SU-DHL-6 (cell line): ENCODE data around the gene PARN.
"Not testable (repeated sequence)": the region's sequence is repeated elsewhere in the genome, so short reads cannot be mapped to it uniquely, and the experiment has no call there.

Experiments used
- H2AFZ ChIP-seq: fragments of 200-600 bp; sonication (generic); 2 replicates; pipeline ENCODE4 v1.6.1; 2014; ENCODE audit warnings: low read depth, mild to moderate bottlenecking, moderate library complexity, mixed read lengths, antibody characterized with exemption, low read length; ENCODE audit not compliant: severe bottlenecking
- H3F3A ChIP-seq: fragments of 200-600 bp; shearing (Covaris generic); 2 replicates; pipeline ENCODE4 v1.6.0; 2016; ENCODE audit warnings: antibody characterized with exemption, mild to moderate bottlenecking; ENCODE audit not compliant: insufficient read depth
- H3K27ac ChIP-seq: fragments of 200-600 bp; sonication (generic); 2 replicates; pipeline ENCODE4 v1.5.1; 2016; ENCODE audit warnings: low read depth, mild to moderate bottlenecking, low read length, moderate library complexity, mixed read lengths
- H3K27me3 ChIP-seq: fragments of 200-600 bp; sonication (generic), shearing (Covaris generic); 2 replicates; pipeline ENCODE4 v1.6.0; 2014; ENCODE audit warnings: mild to moderate bottlenecking, low read length
- H3K36me3 ChIP-seq: fragments of 200-600 bp; sonication (generic); 2 replicates; pipeline ENCODE4 v1.6.1; 2014; ENCODE audit warnings: mild to moderate bottlenecking, low read length, mixed read lengths
- H3K4me2 ChIP-seq: fragments of 300-600, 200-600 bp; shearing (Covaris generic), sonication (generic); 2 replicates; pipeline ENCODE4 v1.6.0; 2014; ENCODE audit warnings: low read length, low read depth, mild to moderate bottlenecking; ENCODE audit not compliant: poor library complexity, severe bottlenecking
- H3K4me3 ChIP-seq: fragments of 200-600 bp; sonication (generic); 2 replicates; pipeline ENCODE4 v1.5.1; 2014; ENCODE audit warnings: antibody characterized with exemption, low read length, mild to moderate bottlenecking, mixed read lengths; ENCODE audit not compliant: insufficient read depth, poor library complexity, severe bottlenecking
- H3K79me2 ChIP-seq: fragments of 200-600 bp; sonication (generic); 2 replicates; pipeline ENCODE4 v1.6.1; 2014; ENCODE audit warnings: mild to moderate bottlenecking, low read length, moderate library complexity; ENCODE audit not compliant: insufficient read depth
- H3K9ac ChIP-seq: fragments of 200-600 bp; sonication (generic); 2 replicates; pipeline ENCODE4 v1.7.0; 2014; ENCODE audit warnings: mild to moderate bottlenecking, low read length
- H3K9me2 ChIP-seq: fragments of 200-600 bp; sonication (generic); replicated peaks from 2 replicates; pipeline ENCODE4 v1.6.1; 2014; ENCODE audit warnings: low read length; ENCODE audit not compliant: insufficient read depth
- H3K9me3 ChIP-seq: fragments of 200-600 bp; sonication (generic); 2 replicates; pipeline ENCODE4 v1.6.1; 2014; ENCODE audit warnings: low read length, mixed read lengths; ENCODE audit not compliant: insufficient read depth
- H4K20me1 ChIP-seq: fragments of 200-600 bp; sonication (generic); 2 replicates; pipeline ENCODE4 v1.6.1; 2014; ENCODE audit warnings: low read depth, mild to moderate bottlenecking, antibody characterized with exemption, low read length, moderate library complexity, mixed read lengths
- EZH2phosphoT487 ChIP-seq: fragments of 200-600 bp; sonication (generic), shearing (Covaris generic); conservative IDR thresholded peaks from 2 replicates; pipeline ENCODE4 v1.6.1; 2018; ENCODE audit warnings: mild to moderate bottlenecking, antibody characterized with exemption, low read length, moderate library complexity, mixed read lengths
- TF ChIP-seq, protein P1 (sequence below): fragments of 200-600 bp; sonication (generic); IDR thresholded peaks from one replicate; pipeline ENCODE4 v1.5.1; 2017; ENCODE audit warnings: antibody characterized with exemption, mild to moderate bottlenecking, low read length, moderate library complexity; ENCODE audit not compliant: insufficient read depth, poor library complexity, severe bottlenecking

The PARN gene

DNA sequence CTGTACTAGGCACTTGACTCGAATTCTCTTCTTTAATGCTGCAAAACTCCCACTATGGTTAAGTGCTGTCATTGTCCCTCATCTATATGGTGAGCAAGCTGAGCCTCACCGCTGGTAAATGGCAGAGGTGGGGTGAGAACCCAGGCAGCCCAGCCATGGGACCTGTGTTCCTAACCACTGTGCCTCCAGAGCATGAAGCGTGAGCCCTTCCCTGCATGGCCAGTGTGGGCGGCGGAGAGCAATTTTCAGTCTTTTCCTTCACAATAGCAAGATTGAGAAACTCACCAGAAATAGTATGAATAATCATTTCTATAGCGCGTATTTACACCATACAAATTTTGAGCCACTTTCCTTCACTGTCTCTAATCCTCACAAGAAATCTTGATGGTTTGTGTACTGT, 11.9 kb upstream of the PARN start:
- Histone ChIP-seq H3K4me3 (no peak overlapping the region), H3K9ac (no peak overlapping the region), H2AFZ (no peak overlapping the region), H4K20me1 (peaks cover 10% of the 10 kb centered on the region), H3K9me2 (no peaks in the 10 kb centered on the region), H3K4me2 (no peak overlapping the region), H3F3A (0 out of 2 replicates have a peak, but pooled peaks cover 3% of the 10 kb centered on the region), H3K36me3 (peaks cover 20% of the 10 kb centered on the region), H3K27ac (no peak overlapping the region), H3K9me3 (no peaks in the 10 kb centered on the region), H3K27me3 (no peaks in the 10 kb centered on the region), H3K79me2 (peaks cover 87% of the 10 kb centered on the region)
- TF ChIP-seq EZH2phosphoT487 = no peak
- TF ChIP-seq, protein P1, sequence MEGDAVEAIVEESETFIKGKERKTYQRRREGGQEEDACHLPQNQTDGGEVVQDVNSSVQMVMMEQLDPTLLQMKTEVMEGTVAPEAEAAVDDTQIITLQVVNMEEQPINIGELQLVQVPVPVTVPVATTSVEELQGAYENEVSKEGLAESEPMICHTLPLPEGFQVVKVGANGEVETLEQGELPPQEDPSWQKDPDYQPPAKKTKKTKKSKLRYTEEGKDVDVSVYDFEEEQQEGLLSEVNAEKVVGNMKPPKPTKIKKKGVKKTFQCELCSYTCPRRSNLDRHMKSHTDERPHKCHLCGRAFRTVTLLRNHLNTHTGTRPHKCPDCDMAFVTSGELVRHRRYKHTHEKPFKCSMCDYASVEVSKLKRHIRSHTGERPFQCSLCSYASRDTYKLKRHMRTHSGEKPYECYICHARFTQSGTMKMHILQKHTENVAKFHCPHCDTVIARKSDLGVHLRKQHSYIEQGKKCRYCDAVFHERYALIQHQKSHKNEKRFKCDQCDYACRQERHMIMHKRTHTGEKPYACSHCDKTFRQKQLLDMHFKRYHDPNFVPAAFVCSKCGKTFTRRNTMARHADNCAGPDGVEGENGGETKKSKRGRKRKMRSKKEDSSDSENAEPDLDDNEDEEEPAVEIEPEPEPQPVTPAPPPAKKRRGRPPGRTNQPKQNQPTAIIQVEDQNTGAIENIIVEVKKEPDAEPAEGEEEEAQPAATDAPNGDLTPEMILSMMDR = no peak

DNA sequence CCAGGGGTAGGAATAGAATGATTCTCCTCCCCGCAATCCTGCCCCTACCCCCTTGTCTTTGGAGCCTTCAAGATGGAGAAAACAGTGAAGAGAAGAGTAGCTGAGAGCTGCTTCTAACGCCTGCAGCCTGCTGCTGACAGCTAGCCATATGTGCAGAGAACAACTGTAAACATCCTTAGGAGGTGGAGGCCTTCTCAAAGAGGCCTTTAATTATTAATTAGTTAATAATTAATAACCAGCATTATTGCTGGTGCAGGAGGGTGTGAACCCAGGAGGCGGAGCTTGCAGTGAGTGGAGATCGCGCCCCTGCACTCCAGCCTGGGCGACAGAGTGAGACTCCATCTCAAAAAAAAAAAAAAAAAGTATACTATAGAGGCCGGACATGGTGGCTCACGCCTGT, 11.1 kb upstream of the PARN start:
- Histone ChIP-seq H3K9me3 (no peaks in the 10 kb centered on the region), H3K9me2 (no peaks in the 10 kb centered on the region), H3K4me3 (no peak overlapping the region), H3K79me2 (peaks cover 92% of the 10 kb centered on the region), H3K27ac (no peak overlapping the region), H3F3A (0 out of 2 replicates have a peak, but pooled peaks cover 3% of the 10 kb centered on the region), H4K20me1 (peaks cover 10% of the 10 kb centered on the region), H3K27me3 (no peaks in the 10 kb centered on the region), H2AFZ (no peak overlapping the region), H3K36me3 (peaks cover 20% of the 10 kb centered on the region), H3K4me2 (no peak overlapping the region), H3K9ac (no peak overlapping the region)
- TF ChIP-seq, protein P1 = no peak
- no peak for TF ChIP-seq EZH2phosphoT487

DNA sequence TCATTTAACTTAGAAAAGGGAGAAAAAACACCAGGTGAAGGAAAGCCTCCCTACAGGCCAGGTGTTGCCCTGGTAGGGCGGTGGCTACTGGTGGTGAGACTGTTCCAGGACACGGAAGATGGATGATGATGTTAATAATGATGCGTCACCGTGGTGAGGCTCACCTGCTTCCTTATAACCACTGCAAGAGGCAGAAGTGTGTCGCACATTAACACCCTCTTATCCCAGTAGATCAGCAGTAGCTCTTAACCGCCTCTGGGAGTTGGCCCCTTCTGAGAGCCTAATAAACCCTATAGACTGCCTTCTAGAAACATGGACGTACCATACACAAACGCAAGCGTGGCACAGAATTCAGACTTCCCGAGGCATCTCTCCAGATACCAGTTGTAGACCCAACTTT, 10.5 kb upstream of the PARN start:
- Histone ChIP-seq H3K79me2 (peaks cover 97% of the 10 kb centered on the region), H3K9me2 (no peaks in the 10 kb centered on the region), H2AFZ (no peak overlapping the region), H3K27me3 (no peaks in the 10 kb centered on the region), H3K9me3 (no peaks in the 10 kb centered on the region), H4K20me1 (peaks cover 12% of the 10 kb centered on the region), H3K4me3 (no peak overlapping the region), H3K9ac (no peak overlapping the region), H3F3A (0 out of 2 replicates have a peak, but pooled peaks cover 3% of the 10 kb centered on the region), H3K27ac (no peak overlapping the region), H3K36me3 (peaks cover 17% of the 10 kb centered on the region), H3K4me2 (no peak overlapping the region)
- no peak for TF ChIP-seq EZH2phosphoT487
- TF ChIP-seq, protein P1 = no peak

DNA sequence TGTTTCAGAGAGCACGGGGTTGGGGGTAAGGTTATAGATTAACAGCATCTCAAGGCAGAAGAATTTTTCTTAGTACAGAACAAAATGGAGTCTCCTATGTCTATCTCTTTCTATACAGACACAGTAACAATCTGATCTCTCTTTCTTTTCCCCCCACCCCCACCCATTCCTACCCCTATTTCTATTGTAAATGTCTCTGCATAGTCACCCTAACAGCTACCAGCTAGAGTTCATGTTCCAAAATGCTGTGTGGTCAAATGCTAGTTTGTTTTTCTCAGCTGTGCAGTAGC, 6.8 kb upstream of the PARN start:
- H3K9me3 ChIP-seq, H3K27ac ChIP-seq, H3K27me3 ChIP-seq, H3K9me2 ChIP-seq, H3F3A ChIP-seq, H2AFZ ChIP-seq, H3K4me2 ChIP-seq, H3K9ac ChIP-seq, H3K36me3 ChIP-seq, H3K4me3 ChIP-seq: not testable (repeated sequence)
- H4K20me1 ChIP-seq = peaks cover 25% of the 10 kb centered on the region
- H3K79me2 ChIP-seq = peaks cover 89% of the 10 kb centered on the region

DNA sequence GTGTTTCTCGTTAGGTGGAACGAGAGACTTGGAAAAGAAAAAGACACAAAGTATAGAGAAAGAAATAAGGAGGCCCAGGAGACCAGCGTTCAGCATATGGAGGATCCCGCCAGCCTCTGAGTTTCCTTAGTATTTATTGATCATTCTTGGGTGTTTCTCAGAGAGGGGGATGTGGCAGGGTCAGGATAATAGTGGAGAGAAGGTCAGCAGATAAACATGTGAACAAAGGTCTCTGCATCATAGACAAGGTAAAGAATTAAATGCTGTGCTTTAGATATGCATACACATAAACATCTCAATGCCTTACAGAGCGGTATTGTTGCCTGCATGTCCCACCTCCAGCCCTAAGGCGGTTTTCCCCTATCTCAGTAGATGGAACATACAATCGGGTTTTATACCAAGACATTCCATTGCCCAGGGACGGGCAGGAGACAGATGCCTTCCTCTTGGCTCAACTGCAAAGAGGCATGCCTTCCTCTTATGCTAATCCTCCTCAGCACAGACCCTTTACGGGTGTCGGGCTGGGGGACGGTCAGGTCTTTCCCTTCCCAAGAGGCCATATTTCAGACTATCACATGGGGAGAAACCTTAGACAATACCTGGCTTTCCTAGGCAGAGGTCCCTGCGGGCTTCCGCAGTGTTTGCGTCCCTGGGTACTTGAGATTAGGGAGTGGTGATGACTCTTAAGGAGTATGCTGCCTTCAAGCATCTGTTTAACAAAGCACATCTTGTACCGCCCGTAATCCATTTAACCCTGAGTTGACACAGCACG, 6.3 kb upstream of the PARN start:
- not testable (repeated sequence) for H3K27me3 ChIP-seq, H2AFZ ChIP-seq, H3K4me3 ChIP-seq, H3K36me3 ChIP-seq, H3K9me3 ChIP-seq, H3K27ac ChIP-seq, H3K9me2 ChIP-seq, H3K9ac ChIP-seq, H3F3A ChIP-seq, H3K4me2 ChIP-seq
- Histone ChIP-seq H3K79me2 (peaks cover 84% of the 10 kb centered on the region), H4K20me1 (peaks cover 22% of the 10 kb centered on the region)
